Measurements from ENCODE around the gene DAZAP1.
A peak's percentile ranks its signal among the peaks of the same experiment; 100 is the strongest.

Gene DAZAP1

GRCh38 chr19:1394252-1395193, 12.9 kb upstream of the DAZAP1 start:
- no peak for DNase-seq

- DNase-seq: no peak
Measured at GRCh38 chr19:1395194-1396018, 12.0 kb upstream of the DAZAP1 start.

GRCh38 chr19:1396019-1396767, 11.2 kb upstream of the DAZAP1 start:
- no peak for DNase-seq

GRCh38 chr19:1396768-1397679, 10.4 kb upstream of the DAZAP1 start:
- DNase-seq: no peak

- no peak for DNase-seq
Measured at GRCh38 chr19:1397838-1398237, 9.5 kb upstream of the DAZAP1 start.

- no peak for DNase-seq
Measured at GRCh38 chr19:1399079-1399478, 8.3 kb upstream of the DAZAP1 start.

- no peak for DNase-seq
Measured at GRCh38 chr19:1399745-1400144, 7.6 kb upstream of the DAZAP1 start.

- no peak for DNase-seq
Measured at GRCh38 chr19:1400281-1401137, 6.9 kb upstream of the DAZAP1 start.

GRCh38 chr19:1401138-1401888, 6.1 kb upstream of the DAZAP1 start, which contains the start of gene GAMT:
TSS of gene GAMT (minus strand) at chr19:1401542. CDS start at chr19:1401476, 66 bp downstream.
- DNase-seq: peak; percentile 10

GRCh38 chr19:1401889-1402217, 5.5 kb upstream of the DAZAP1 start:
- DNase-seq: no peak

- DNase-seq: no peak
Measured at GRCh38 chr19:1402411-1403070, 4.8 kb upstream of the DAZAP1 start.

- DNase-seq: peak; percentile 97
Measured at GRCh38 chr19:1406774-1407527, 435 bp upstream of the DAZAP1 start.

GRCh38 chr19:1408300-1409203, 1.2 kb downstream of the DAZAP1 start:
- DNase-seq: peak; percentile 9

GRCh38 chr19:1409204-1410005, 2.0 kb downstream of the DAZAP1 start:
- no peak for DNase-seq

GRCh38 chr19:1410136-1410786, 2.9 kb downstream of the DAZAP1 start:
- DNase-seq: no peak

GRCh38 chr19:1410789-1411188, 3.4 kb downstream of the DAZAP1 start:
- no peak for DNase-seq
